SHP77 treated with DMSO at 0.1 percent for 48 hours (cell line): ENCODE results near the gene GZMA.

Experiments used
- DNase-seq: peaks from one replicate; lab custom pipeline; 2025; lab: John Stamatoyannopoulos, UW

Gene GZMA

DNA sequence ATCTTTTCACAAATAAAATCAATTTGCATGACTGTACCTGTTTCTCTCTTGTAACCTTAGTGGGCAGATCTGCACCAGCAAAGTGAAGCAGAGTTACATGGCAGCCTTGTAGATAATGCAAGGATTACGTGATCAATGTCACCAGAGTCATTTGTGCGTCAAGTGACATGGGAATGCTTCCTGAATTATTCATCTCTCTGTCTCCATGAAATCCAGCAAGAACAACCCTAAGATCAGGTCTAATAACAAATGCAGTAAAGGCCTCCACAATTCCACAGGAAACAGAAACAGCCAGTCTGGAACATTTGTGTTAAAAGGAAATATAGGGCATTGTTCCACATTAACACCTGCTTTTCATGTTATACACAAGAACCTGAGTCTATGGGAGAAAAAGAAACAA is 7.8 kb downstream of the GZMA start:
- DNase-seq, result no peak

DNA sequence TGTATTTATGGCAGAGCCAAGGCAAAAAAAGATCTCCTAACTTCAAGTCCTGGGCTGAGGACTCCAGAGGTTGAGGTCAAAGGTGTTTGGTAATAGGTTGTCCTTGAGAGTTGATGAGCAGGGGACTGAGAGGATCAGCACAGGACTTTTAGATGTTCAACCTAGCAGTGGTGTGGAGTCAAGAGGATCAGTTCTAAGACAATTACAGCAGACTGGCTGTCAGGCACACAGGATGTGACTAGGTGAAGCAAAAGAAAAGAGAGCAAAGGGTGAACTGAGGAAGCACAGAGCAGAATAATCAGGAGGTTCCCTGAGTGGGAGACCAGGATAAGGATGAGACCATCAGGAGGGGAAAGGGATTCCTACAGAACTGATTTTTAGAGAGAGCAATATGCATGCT is 10.9 kb downstream of the GZMA start:
- no peak for DNase-seq

DNA sequence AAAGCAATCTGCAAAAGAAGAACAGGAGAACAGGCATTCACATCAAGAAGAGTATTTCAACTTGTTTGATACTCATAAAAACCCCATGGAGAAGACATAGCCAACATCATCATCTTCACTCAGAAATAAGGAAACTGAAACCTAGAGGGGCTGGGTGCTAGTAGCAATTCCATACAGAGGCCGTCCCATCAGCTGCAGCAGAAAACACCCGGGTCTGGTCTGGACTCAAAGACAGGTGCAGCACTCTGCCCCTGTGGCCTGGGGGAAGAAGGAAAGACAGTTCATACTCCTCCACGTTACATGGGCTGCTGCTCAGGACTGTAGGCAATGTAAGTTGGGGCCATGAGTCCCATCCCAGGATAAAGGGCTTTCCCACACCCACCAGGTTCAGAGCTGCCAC is 11.6 kb downstream of the GZMA start:
- DNase-seq, result no peak

DNA sequence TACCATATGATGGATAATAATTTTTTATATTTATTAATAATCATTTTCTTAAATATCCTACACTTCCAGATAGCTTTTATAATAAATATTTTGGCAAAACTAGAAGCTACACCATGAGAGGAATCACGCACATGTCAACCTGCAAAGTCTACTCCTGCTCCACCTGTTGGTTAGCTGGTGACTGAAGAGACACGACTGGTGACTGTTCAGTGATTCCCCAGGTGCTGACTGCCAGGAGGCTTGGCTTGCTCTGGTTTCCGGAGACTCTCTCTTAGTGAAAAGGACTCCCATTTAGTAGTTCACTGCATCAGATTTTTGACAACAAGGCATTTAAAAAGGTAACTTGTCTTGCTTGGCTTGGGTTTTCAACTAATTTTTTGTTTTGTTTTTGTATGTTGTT is 20.9 kb downstream of the GZMA start:
- DNase-seq, result no peak

DNA sequence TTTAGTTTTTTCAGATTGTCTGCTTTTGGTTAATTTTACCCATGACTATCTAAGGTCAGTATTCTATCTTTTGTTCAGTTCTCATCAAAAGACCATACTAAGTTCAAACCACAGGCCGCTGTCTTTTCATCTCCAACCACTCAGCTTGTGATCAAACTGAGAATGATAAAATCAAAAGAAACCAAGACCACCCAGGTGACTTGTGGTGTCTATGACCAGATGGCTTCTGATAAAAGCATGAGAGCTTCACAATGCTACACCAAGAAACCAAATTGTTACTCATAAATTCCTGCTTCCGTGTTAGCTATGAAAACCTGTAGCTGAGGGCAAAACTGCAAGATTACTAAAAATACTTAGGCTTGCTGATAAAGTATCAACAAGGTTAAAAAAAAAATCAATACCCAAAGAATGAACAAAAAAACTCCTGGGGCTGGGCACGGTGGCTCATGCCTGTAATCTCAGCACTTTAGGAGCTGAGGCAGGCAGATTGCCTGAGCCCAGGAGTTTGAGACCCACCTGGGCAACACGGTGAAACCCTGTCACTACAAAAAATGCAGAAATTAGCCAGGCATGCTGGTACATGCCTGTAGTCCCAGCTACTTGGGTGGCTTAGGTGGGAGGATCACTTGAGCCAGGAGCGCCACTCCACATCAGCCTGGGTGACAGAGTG is 31.7 kb downstream of the GZMA start:
- no peak for DNase-seq

DNA sequence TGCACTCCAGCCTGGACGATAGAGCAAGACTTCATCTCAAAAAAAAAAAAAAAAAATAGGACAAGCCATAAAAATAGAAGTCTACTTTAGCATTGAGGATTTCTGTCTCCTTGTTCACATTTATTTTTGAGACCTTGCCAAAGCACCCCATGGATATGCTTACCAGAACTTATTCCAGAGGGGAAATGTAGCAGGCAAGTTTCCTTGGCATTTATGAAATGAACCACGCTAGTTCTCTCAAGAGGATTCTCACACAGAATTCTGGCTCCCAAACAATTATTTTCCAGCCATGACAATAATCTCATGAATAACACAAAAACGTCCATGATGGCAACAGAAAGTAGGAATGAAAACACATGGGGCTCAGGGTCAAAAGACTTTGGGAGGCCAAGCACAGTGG is 34.1 kb downstream of the GZMA start:
- DNase-seq, result no peak

DNA sequence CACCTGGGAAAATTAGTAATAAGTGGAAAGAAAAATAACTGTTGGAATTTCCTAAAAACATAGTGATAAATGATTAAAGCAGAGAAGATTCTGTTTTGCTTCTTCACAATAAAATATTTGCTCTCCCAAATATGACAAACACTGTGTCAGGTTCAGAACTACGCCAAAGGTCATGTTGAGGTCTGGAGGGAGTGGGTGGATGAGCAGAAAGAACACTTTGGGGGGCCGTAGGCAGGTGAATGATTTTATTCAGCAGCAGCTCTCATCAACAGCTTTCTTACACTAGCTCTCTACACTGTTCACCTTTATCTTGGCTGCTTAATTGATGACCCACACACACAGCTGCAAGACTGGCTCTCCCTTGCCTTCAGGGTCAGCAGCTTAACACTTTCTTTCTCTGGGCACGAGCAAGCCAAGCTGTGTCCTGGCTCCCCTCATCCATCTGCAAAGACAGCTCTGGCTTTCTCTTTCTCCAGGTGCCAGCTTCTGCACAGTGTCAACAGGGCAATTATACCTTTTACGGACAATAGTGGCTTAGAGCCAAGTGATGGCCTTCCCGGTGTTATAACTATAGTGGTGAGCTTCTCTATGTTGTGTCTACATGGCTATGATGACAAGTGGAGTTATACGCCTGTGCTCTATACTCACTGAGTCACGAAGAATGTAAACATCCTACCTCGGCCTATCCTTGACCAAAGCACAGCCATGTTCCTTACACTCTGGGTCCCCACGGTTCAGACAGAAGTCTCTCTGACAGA is 38.6 kb downstream of the GZMA start:
- DNase-seq, result peak; percentile 1

DNA sequence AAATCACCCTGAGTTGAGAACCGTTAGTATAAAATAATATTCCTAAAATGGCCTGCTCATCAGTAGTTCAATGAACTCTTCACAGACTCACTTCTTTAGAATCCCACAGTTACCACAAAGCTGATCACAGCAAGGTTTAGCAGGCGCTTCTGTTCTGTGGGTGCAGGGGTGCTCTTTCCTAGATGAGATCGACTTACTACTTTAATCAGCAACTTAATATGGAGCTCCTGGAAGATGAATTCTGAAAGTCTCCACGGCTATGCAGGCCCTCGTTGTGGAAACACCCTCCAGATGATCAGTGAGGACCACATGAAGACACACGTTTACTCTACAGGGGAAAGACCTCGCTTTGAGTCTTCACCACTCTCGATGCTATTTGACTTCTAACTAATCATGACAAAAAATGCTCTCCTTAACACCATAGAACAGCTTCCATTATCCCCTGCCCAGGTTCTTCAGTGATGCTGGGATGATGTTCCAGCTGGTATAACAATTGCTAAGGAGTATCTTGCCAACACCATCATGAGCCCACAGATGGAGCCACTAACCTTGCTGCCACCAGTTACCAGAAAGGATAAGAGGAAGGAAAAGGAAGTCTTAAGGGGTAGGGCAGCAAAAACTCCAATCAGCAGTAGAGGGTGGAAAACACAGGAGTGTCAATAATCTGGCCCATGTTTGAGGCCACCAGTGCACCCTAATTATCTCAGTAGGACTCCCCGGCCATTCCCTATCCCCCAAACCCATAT is 39.7 kb downstream of the GZMA start:
- DNase-seq, result no peak

DNA sequence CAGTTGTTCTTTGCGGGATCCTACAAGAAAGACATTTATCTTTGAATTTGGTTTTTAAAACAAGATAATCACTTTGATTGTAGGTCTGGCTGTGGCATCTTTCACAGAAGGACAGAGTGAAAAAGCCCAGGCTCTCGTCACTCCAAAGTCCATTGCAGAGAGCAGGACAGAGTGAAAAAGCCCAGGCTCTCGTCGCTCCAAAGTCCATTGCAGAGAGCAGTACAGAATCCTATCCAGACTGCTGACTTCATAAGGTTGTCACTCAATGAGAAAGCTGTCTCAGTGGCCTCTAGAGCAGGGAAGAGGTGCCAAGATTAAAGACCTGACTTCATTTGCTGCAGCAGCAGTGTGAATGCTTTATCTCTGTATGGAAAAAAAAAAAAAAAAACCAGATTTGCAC is 41.2 kb downstream of the GZMA start:
- DNase-seq, result no peak

DNA sequence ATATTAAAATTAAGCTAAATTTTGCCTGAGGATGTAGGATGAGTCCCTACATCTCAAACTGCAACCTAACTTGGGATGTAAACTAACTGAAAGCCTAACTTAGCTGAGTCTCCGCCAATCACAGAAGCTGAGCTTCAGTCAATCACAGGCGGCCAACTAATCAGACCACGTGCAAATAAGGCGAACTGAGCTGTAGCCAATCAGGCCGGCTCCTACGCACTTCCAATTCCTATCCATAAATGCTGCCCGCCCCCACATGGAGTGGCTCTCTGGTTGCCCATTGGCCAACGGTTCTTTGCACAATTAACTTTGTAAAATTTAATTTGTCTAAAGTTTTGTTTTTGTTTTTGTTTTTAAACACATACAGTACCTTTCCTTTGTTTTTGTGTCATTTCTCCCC is 43.6 kb downstream of the GZMA start:
- DNase-seq, result no peak

DNA sequence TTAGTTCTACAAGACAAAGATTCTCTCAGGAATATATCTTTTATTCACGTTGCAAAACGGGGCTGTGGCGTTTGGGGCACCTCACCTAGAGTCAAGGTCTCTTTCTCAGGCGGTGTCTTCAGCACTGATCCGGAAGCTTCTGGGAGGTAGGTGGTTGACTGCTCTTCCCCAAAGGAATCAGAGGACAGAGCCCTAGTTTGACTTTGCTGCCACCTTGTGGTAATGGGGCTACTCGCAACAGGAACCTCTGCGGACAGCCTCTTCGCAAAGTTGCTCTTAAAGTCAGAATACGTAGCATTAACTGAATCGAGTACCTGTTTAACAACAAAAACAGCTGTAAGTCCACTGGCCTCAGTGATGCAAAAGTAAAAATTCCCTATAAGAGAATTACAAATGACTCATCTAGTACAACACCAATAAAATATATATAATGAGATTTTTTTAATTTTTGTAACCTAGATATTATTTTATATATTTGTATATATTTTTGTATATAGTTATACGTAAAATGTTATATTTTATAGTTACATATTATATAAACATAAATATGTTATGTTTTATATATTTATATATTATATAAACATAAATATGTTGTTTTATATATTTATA is 44.2 kb downstream of the GZMA start:
- DNase-seq, result peak; percentile 34

DNA sequence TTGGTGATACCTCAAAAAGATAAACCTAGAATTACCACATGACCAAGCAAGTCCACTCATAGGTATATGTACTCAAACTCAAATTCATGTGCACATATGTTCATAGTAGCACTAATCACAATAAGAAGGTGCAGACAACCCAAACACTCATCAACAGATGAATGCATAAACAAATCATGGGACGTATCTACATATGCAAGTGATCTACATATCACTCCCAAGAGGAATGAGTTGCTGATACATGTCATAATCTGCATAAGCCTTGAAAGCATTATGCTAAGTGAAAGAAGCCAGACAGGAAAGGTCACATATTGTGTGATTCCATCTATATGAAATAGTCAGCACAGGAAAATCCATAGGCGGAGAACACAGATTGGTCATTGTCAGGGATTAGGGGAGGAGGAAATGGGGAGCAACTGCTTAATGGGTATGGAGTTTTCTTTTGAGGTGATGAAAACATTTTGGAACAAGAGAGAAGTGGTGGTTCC is 46.9 kb downstream of the GZMA start:
- DNase-seq, result no peak

DNA sequence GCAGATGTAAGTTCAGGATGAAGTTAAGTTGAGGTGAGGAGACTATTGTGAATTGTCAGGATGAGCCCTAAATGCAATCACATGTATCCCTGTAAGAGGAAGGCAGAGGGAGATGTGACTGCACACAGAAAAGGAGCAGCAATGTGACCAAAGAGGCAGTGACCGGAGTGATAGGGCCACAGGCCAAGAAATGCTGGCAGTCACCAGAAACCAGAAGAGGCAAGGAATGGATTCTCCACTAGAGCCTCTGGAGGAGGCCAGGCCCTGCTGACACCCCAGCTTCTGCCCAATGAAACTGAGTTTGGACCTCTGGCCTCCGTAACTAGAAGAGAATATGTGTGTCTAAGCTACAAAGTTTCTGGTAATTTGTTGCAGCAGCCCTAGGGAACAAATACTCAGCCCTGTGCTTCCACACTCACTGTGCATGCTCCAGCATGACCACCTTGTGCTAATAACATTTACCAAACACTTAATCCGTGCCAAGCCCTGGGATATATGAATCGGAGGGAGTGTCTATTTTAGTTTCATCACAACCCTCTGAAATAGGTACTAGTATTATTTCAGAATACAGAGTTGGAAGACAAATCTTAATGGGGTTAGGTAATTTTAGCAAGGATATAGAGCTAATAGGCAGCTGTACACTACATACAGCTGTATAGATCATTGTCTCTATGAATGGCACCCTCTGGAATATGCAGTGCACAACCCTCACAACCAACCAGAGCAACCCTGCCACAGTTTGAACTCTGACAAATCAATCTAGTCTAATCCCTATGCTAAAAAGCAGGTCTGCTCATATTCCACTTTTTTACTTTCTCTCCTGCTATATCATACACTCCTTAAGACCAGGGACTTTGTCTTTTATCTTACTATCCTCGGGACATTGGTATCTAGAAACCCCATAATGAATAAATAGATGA is 49.7 kb downstream of the GZMA start:
- DNase-seq, result no peak

DNA sequence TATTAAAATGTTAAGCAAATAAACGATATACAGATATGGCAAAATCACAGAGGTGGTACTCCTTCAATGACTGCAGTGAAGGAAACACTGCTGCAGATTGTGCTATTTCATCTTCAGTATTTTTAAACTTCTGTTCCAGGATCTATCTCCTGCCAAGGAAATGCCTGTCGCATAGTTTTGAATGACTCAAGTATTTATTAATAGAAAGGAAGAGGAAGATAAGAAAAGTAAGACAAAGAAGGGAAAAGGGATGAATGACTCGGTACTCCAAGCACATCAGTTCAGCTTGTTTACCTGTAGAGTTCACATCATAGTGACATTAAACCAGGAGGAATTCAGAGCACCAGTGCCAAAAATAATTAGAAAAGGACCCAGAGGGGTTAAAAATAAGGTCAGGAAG is 52.4 kb downstream of the GZMA start:
- no peak for DNase-seq
